ENCODE results near the gene CRK. TPM values are rescaled to one million over a fixed set of nuclear protein-coding genes. Genes with fewer than 3 reads are reported as not detected.

CRK gene
- total and polyA plus RNA-seq, 2 of the 4 experiments (the other 2 are of a cell fraction) = 57.6 to 100 TPM

GRCh38 chr17:1420163-1420562 is 35.9 kb downstream of the CRK start:
- peaks cover 15% of the 10 kb centered on the region for H3K4me1 ChIP-seq (ENCODE audit: control insufficient read depth, insufficient read depth, low read length)
- TF ChIP-seq MAZ (IDR thresholded peaks at IDR 0.05; ENCODE audit: borderline replicate concordance, low read depth, low read length) = no peak
- TF ChIP-seq CTCF (conservative IDR thresholded peaks at IDR 0.05; ENCODE audit: low read depth, low read length) = no peak
- TF ChIP-seq POLR2A (IDR thresholded peaks at IDR 0.05; ENCODE audit: low read depth, low read length) = no peak
- TF ChIP-seq, protein P1, sequence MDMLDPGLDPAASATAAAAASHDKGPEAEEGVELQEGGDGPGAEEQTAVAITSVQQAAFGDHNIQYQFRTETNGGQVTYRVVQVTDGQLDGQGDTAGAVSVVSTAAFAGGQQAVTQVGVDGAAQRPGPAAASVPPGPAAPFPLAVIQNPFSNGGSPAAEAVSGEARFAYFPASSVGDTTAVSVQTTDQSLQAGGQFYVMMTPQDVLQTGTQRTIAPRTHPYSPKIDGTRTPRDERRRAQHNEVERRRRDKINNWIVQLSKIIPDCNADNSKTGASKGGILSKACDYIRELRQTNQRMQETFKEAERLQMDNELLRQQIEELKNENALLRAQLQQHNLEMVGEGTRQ (IDR thresholded peaks at IDR 0.05; ENCODE audit: low read depth, low read length) = no peak
- TF ChIP-seq CEBPB (IDR thresholded peaks at IDR 0.05; ENCODE audit: low read depth, low read length) = no peak
- TF ChIP-seq SMC3 (IDR thresholded peaks at IDR 0.05; ENCODE audit: low read depth, low read length) = no peak
- TF ChIP-seq, protein P2, sequence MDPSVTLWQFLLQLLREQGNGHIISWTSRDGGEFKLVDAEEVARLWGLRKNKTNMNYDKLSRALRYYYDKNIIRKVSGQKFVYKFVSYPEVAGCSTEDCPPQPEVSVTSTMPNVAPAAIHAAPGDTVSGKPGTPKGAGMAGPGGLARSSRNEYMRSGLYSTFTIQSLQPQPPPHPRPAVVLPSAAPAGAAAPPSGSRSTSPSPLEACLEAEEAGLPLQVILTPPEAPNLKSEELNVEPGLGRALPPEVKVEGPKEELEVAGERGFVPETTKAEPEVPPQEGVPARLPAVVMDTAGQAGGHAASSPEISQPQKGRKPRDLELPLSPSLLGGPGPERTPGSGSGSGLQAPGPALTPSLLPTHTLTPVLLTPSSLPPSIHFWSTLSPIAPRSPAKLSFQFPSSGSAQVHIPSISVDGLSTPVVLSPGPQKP (IDR thresholded peaks at IDR 0.05; ENCODE audit: borderline replicate concordance, low read depth, low read length) = no peak
- TF ChIP-seq RAD21 (IDR thresholded peaks at IDR 0.05; ENCODE audit: low read length) = no peak
- TF ChIP-seq MXI1 (IDR thresholded peaks at IDR 0.05; ENCODE audit: borderline replicate concordance, low read depth, low read length) = no peak
- no peak for TF ChIP-seq RFX5 (IDR thresholded peaks at IDR 0.05; ENCODE audit: low read depth, low read length)
- TF ChIP-seq RCOR1 (IDR thresholded peaks at IDR 0.05; ENCODE audit: insufficient replicate concordance, low read length) = no peak
- TF ChIP-seq MAFK (IDR thresholded peaks at IDR 0.05; ENCODE audit: low read depth, low read length) = no peak
- TF ChIP-seq CHD1 (IDR thresholded peaks at IDR 0.05; ENCODE audit: low read depth, low read length) = no peak
- TF ChIP-seq NFE2L2 (IDR thresholded peaks at IDR 0.05; ENCODE audit: low read depth, low read length) = no peak
- TF ChIP-seq FOS (IDR thresholded peaks at IDR 0.05; ENCODE audit: low read depth, low read length) = no peak
- no peak for TF ChIP-seq BHLHE40 (IDR thresholded peaks at IDR 0.05; ENCODE audit: low read depth, low read length)
- H3K9ac ChIP-seq (ENCODE audit: low read depth, low read length) = no peak overlapping the region
- H2AK5ac ChIP-seq (ENCODE audit: low read depth, low read length) = no peak overlapping the region
- H2BK120ac ChIP-seq (ENCODE audit: low read depth, low read length) = no peak overlapping the region
- ChIA-PET POLR2A (ENCODE audit: unreplicated experiment) (no interaction called here), CTCF (no interaction called here)
- no peaks in the 10 kb centered on the region for H3K9me3 ChIP-seq (ENCODE audit: control insufficient read depth, insufficient read depth, low read length)
- ATAC-seq (ENCODE audit: low read depth) (no peak), DNase-seq (no peak)
- no peak overlapping the region for H2BK20ac ChIP-seq (ENCODE audit: low read depth, low read length)
- no peak overlapping the region for H3K18ac ChIP-seq (ENCODE audit: low read depth, low read length)
- H3K4me2 ChIP-seq (ENCODE audit: low read depth, low read length) = no peak overlapping the region
- H2BK5ac ChIP-seq (ENCODE audit: low read depth, low read length, poor library complexity, severe bottlenecking) = no peak overlapping the region
- no peak overlapping the region for H4K5ac ChIP-seq (ENCODE audit: low read depth, low read length)
- BruUV-seq (replicated peaks) = no TSS peak
- no peak overlapping the region for H4K91ac ChIP-seq (ENCODE audit: insufficient read depth, low read depth, low read length)
- in situ Hi-C loops (cut with MboI; ENCODE audit: low sequenced_read_pairs) (no loop called here), dilution Hi-C loops (cut with HindIII; ENCODE audit: low sequenced_read_pairs, unreplicated experiment) (no loop called here), intact Hi-C loops (cut with micrococcal nuclease) (no loop called here)
- no peak overlapping the region for H3K14ac ChIP-seq (replicated peaks; ENCODE audit: low read depth, low read length)
- H3K79me1 ChIP-seq (ENCODE audit: low read depth in 1 of 2, low read length in 2 of 2) = peaks cover 10 to 70% of the 10 kb centered on the region in 2 experiments
- H4K20me1 ChIP-seq (ENCODE audit: insufficient read depth, low read length) = peaks cover 37% of the 10 kb centered on the region
- no peaks in the 10 kb centered on the region for H3K27me3 ChIP-seq (ENCODE audit: control insufficient read depth, insufficient read depth, low read length)
- H3K23ac ChIP-seq (ENCODE audit: low read depth, low read length) = no peak overlapping the region
- no peak overlapping the region for H2AK9ac ChIP-seq (replicated peaks; ENCODE audit: low read depth, low read length, poor library complexity)
- H2BK15ac ChIP-seq (ENCODE audit: low read depth, low read length) = no peak overlapping the region
- H3K36me3 ChIP-seq (ENCODE audit: control insufficient read depth, insufficient read depth, low read length) = peaks cover 16% of the 10 kb centered on the region
- WGBS, 2 experiments (ENCODE audit: extremely low coverage in 2 of 2, insufficient read length in 1 of 2) = no CpG with 5 or more reads among the region's 11 CpGs
- peaks cover 18% of the 10 kb centered on the region for H3K9me1 ChIP-seq (ENCODE audit: insufficient read depth, low read length)
- no peak overlapping the region for H3K4me3 ChIP-seq (ENCODE audit: insufficient read depth, low read depth, low read length)
- no peak overlapping the region for H3K4ac ChIP-seq (ENCODE audit: low read depth, low read length)
- H3K56ac ChIP-seq (ENCODE audit: extremely low read depth, insufficient read depth, low read length) = no peak overlapping the region
- H4K8ac ChIP-seq (ENCODE audit: low read depth in 2 of 2, low read length in 2 of 2) = no peak overlapping the region
- no peak overlapping the region for H2AFZ ChIP-seq (replicated peaks; ENCODE audit: low read length, poor library complexity)
- H3K27ac ChIP-seq (ENCODE audit: insufficient read depth, low read length) = no peak overlapping the region
